Upper lobe of left lung (tissue), 6 donors: ENCODE measurements around the gene SUCLA2. TPM values are rescaled to one million over a fixed set of nuclear protein-coding genes. Genes with fewer than 3 reads are reported as not detected.
A peak's percentile ranks its signal among the peaks of the same experiment; 100 is the strongest.

Experiments used
- ATAC-seq, 2 donors: fragments of 200-7000 bp; cut with Tn5 transposase; one replicate each; pipeline ENCODE4 v1.9.1; 2022; ENCODE audit warnings: mild to moderate bottlenecking in 2 of 2, moderate library complexity in 2 of 2; ENCODE audit not compliant: low FRiP score in 2 of 2
- DNase-seq, 2 donors: peaks; one replicate each; pipeline ENCODE4 v3.0.0-alpha.2; 2019 to 2020
- H3K27ac ChIP-seq, 4 donors: fragments of 200-600 bp; sonication (generic); one replicate each; pipeline ENCODE4 v1.5.1; 2016 to 2019
- H3K27me3 ChIP-seq, 4 donors: fragments of 200-600 bp; sonication (generic); one replicate each; pipeline ENCODE4 v1.5.1; 2017 to 2019
- H3K36me3 ChIP-seq, 4 donors: fragments of 200-600 bp; sonication (generic); one replicate each; pipeline ENCODE4 v1.5.1; 2016 to 2019
- H3K4me1 ChIP-seq, 4 donors: fragments of 200-600 bp; sonication (generic); one replicate each; pipeline ENCODE4 v1.5.1; 2018 to 2019
- H3K4me3 ChIP-seq, 4 donors: fragments of 200-600 bp; sonication (generic); one replicate each; pipeline ENCODE4 v1.5.1; 2017 to 2019; ENCODE audit warnings: mild to moderate bottlenecking in 2 of 4, moderate library complexity in 1 of 4
- H3K9me3 ChIP-seq, 4 donors: fragments of 200-600 bp; sonication (generic); one replicate each; pipeline ENCODE4 v1.5.1; 2018 to 2019
- CTCF ChIP-seq, 6 experiments: fragments of 450-650 bp in 4 of 6; fragments of 200-600 bp in 2 of 6; sonication (generic) in 2 of 6; IDR thresholded peaks; one replicate each; pipeline ENCODE4 v1.5.1; 2016 to 2019; ENCODE audit warnings: antibody characterized with exemption in 6 of 6
- EP300 ChIP-seq, 4 donors: sonication (generic); formaldehyde crosslinking; IDR thresholded peaks; one replicate each; pipeline ENCODE4 v1.5.1; 2017; ENCODE audit warnings: antibody characterized with exemption in 4 of 4, control low read depth in 2 of 4
- POLR2A ChIP-seq, 4 donors: fragments of 450-650 bp; IDR thresholded peaks; one replicate each; pipeline ENCODE4 v1.5.1; 2016 to 2017; ENCODE audit warnings: antibody characterized with exemption in 4 of 4, mild to moderate bottlenecking in 2 of 4
- POLR2AphosphoS5 ChIP-seq, 2 donors: sonication (generic); formaldehyde crosslinking; IDR thresholded peaks; one replicate each; pipeline ENCODE4 v1.5.1; 2017; ENCODE audit warnings: antibody characterized with exemption in 2 of 2
- WGBS, 2 donors: methylation state at CpG; one replicate each; pipeline ENCODE4 v1.1.5; 2017 to 2018; 5-methylcytosine and 5-hydroxymethylcytosine counted together
- total RNA-seq, 6 donors: library from RNA; depleted of rRNA in 4 of 6; stranded (reverse); fragments of >200 nt in 4 of 6; gene quantifications; one replicate each; pipeline versions ENCODE4 v1.1.0 to v1.2.1, GENCODE V29; 2016 to 2021
- donor health status: DM: no; HTN: no; CAD: no; lungs with moderate emphysema.
- donor health status: DM: no; HTN: yes; CAD: no; lungs with severe emphysema.

SUCLA2 gene
- total RNA-seq, 6 donors from 2014 or later, result 15.0 to 67.4 (median 33.4) TPM

- no peak for TF ChIP-seq POLR2AphosphoS5 (IDR thresholded peaks at IDR 0.05)
- no peak for TF ChIP-seq POLR2A (IDR thresholded peaks at IDR 0.05)
- no peak for TF ChIP-seq CTCF (IDR thresholded peaks at IDR 0.05)
- TF ChIP-seq EP300 (IDR thresholded peaks at IDR 0.05), result no peak
- Histone ChIP-seq H3K4me3 (peak overlapping the region in 3 of 4 donors; percentile 11 to 18 (median 17)), H3K9me3 (no peaks in the 10 kb centered on the region), H3K27me3 (no peaks in the 10 kb centered on the region), H3K4me1 (no peaks in the 10 kb centered on the region), H3K36me3 (no peaks in the 10 kb centered on the region), H3K27ac (peak overlapping the region in 1 of 4 donors; percentile 2)
- WGBS, 2 donors, result 90 to 91% methylated on average over 13 of the region's 13 CpGs
- peak in 1 of 2 donors; percentile 60 for ATAC-seq
- no peak for DNase-seq
These were observed 96.8 kb downstream of the SUCLA2 start for GRCh38 chr13:47904241-47904640.

DNA sequence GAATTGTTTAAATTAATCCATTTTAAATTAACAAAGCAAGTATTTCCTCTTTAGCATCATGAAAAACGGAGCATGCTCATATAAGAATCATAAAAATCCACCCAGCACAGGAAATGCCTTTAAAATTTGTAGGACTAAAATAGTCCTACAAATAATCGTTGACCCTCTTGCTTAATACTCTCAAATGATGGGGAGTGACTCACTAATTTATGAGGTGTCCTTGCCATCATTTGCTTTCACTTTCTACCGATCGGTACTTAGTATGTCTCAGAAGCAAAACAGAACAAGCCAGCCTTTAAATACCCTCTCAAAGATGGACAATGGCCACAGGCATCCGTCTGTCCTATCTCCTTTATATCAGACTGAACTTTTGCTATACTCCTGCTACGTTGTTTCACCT is 97.2 kb downstream of the SUCLA2 start:
- 50 to 51% methylated on average over 6 of the region's 6 CpGs for WGBS, 2 donors
- Histone ChIP-seq H3K27me3 (no peaks in the 10 kb centered on the region), H3K27ac (peak overlapping the region in 1 of 4 donors; percentile 2), H3K9me3 (no peaks in the 10 kb centered on the region), H3K4me1 (no peaks in the 10 kb centered on the region), H3K36me3 (no peaks in the 10 kb centered on the region), H3K4me3 (peak overlapping the region in 3 of 4 donors; percentile 11 to 18 (median 17))
- ATAC-seq (peak in 1 of 2 donors; percentile 45), DNase-seq (no peak)
- TF ChIP-seq EP300 (IDR thresholded peaks at IDR 0.05), result no peak
- TF ChIP-seq CTCF (IDR thresholded peaks at IDR 0.05), result no peak
- no peak for TF ChIP-seq POLR2A (IDR thresholded peaks at IDR 0.05)
- TF ChIP-seq POLR2AphosphoS5 (IDR thresholded peaks at IDR 0.05), result no peak

GRCh38 chr13:47901441-47901840 is 99.6 kb downstream of the SUCLA2 start:
- Histone ChIP-seq H3K4me3 (no peak overlapping the region), H3K9me3 (no peaks in the 10 kb centered on the region), H3K27me3 (no peaks in the 10 kb centered on the region), H3K36me3 (no peaks in the 10 kb centered on the region), H3K4me1 (no peaks in the 10 kb centered on the region), H3K27ac (no peak overlapping the region)
- 96% methylated on average over 3 of the region's 3 CpGs for WGBS, 2 donors
- TF ChIP-seq POLR2AphosphoS5 (IDR thresholded peaks at IDR 0.05) (no peak), EP300 (IDR thresholded peaks at IDR 0.05) (no peak), CTCF (IDR thresholded peaks at IDR 0.05) (no peak), POLR2A (IDR thresholded peaks at IDR 0.05) (no peak)
- DNase-seq (no peak), ATAC-seq (no peak)

DNA sequence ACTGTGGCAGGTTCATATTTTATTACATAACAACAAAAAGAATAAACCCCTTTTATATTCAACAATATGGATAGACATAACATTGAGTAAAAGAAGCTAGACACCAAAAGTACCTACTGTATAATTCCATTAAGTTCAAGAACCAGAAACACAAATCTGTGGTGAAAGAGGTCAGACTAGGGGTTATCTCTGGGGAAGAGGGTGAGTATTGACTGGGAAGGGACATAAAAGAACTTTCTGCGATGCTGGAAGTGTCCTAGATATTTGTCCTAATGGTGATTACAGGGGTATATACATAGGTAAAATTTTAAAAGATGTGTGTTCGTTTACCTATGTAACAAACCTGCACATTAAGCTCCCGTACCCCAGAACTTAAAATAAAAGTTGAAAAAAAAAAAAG is 103.0 kb downstream of the SUCLA2 start:
- Histone ChIP-seq H3K4me3 (no peak overlapping the region), H3K36me3 (no peaks in the 10 kb centered on the region), H3K9me3 (no peaks in the 10 kb centered on the region), H3K27me3 (no peaks in the 10 kb centered on the region), H3K4me1 (no peaks in the 10 kb centered on the region), H3K27ac (no peak overlapping the region)
- WGBS, 2 donors, result 81 to 86% methylated on average over 3 of the region's 3 CpGs
- TF ChIP-seq POLR2AphosphoS5 (IDR thresholded peaks at IDR 0.05) (no peak), CTCF (IDR thresholded peaks at IDR 0.05) (no peak), POLR2A (IDR thresholded peaks at IDR 0.05) (no peak), EP300 (IDR thresholded peaks at IDR 0.05) (no peak)
- ATAC-seq, result no peak
- no peak for DNase-seq

DNA sequence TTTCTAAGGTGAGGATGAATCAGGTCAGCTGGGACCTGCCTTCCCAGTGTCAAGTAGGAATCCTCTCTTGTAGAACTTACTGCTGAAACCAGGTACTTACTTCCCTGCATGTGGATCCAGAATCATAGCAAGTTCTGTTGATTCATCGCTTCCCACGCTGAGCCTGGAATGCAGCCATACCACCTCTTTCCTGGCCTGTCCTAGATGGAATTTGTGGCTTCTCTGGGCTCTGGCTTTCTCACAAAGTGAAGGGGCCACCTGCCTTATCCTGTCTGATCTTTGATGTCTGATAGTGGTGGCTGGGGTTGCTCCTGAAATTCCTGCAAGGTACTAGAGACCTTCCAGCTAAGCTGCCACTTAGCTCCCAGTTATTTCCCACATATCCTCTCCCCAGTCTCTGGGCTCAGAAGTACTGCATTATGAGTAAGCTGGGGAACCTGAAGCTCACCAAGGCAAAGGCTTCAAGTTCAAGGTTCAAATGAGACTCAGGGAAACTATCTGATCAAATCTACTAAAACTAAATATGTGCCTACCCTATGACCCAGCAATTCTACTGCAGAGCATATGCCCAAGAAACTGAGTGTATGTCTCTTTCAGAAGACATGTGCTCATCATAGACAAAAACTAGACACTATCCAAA is 103.5 kb downstream of the SUCLA2 start:
- H3K27me3 ChIP-seq, result no peaks in the 10 kb centered on the region
- TF ChIP-seq POLR2AphosphoS5 (IDR thresholded peaks at IDR 0.05), result no peak
- TF ChIP-seq CTCF (IDR thresholded peaks at IDR 0.05), result no peak
- TF ChIP-seq POLR2A (IDR thresholded peaks at IDR 0.05), result no peak
- H3K9me3 ChIP-seq, result no peaks in the 10 kb centered on the region
- 79 to 82% methylated on average over 2 of the region's 2 CpGs for WGBS, 2 donors
- H3K4me1 ChIP-seq, result no peaks in the 10 kb centered on the region
- no peak overlapping the region for H3K27ac ChIP-seq
- DNase-seq (no peak), ATAC-seq (no peak)
- H3K4me3 ChIP-seq, result no peak overlapping the region
- H3K36me3 ChIP-seq, result no peaks in the 10 kb centered on the region
